GM23338 (cell line): ENCODE measurements around the gene ISG15. TPM values are rescaled to one million over a fixed set of nuclear protein-coding genes. Genes with fewer than 3 reads are reported as not detected.

ENCODE experiments used
- ATAC-seq: fragments of 200-7000 bp; cut with Tn5 transposase; 3 replicates; pipeline ENCODE4 v1.9.1; 2020
- DNase-seq: peaks from one replicate; pipeline ENCODE4 v3.0.0-alpha.2; 2015; ENCODE audit warnings: low spot score
- H2AFZ ChIP-seq: fragments of 200-600 bp; sonication (generic); 2 replicates; pipeline ENCODE4 v1.8.0; 2016; ENCODE audit warnings: antibody characterized with exemption, mild to moderate bottlenecking, moderate library complexity
- H3F3A ChIP-seq: fragments of 200-600 bp; sonication (generic); replicated peaks from 2 replicates; pipeline ENCODE4 v1.8.0; 2017; ENCODE audit warnings: antibody characterized with exemption, mixed run types, low read depth
- H3K27ac ChIP-seq: fragments of 200-600 bp; sonication (generic); 2 replicates; pipeline ENCODE4 v1.6.1; 2016; ENCODE audit warnings: low read depth
- H3K27me3 ChIP-seq: fragments of 200-600 bp; sonication (generic); 2 replicates; pipeline ENCODE4 v1.8.0; 2016; ENCODE audit warnings: mild to moderate bottlenecking, mixed run types, moderate library complexity; ENCODE audit not compliant: insufficient read depth
- H3K36me3 ChIP-seq: fragments of 200-600 bp; sonication (generic); 2 replicates; pipeline ENCODE4 v1.8.0; 2016; ENCODE audit warnings: mild to moderate bottlenecking; ENCODE audit not compliant: insufficient read depth
- H3K4me1 ChIP-seq: fragments of 200-600 bp; sonication (generic); 2 replicates; pipeline ENCODE4 v1.8.0; 2016; ENCODE audit warnings: mild to moderate bottlenecking, moderate library complexity; ENCODE audit not compliant: insufficient read depth
- H3K4me2 ChIP-seq: fragments of 200-600 bp; sonication (generic); 2 replicates; pipeline ENCODE4 v1.7.1; 2017; ENCODE audit warnings: mixed run types
- H3K4me3 ChIP-seq: fragments of 200-600 bp; sonication (generic); 2 replicates; pipeline ENCODE4 v1.6.1; 2016; ENCODE audit warnings: mixed run types
- H3K79me2 ChIP-seq: fragments of 200-600 bp; sonication (generic); replicated peaks from 2 replicates; pipeline ENCODE4 v1.8.0; 2017; ENCODE audit warnings: mild to moderate bottlenecking; ENCODE audit not compliant: insufficient read depth
- H3K9me2 ChIP-seq: fragments of 200-600 bp; sonication (generic); 2 replicates; pipeline ENCODE4 v1.8.0; 2017; ENCODE audit not compliant: insufficient read depth
- H4K20me1 ChIP-seq: fragments of 200-600 bp; sonication (generic); replicated peaks from 2 replicates; pipeline ENCODE4 v1.8.0; 2017; ENCODE audit warnings: mild to moderate bottlenecking; ENCODE audit not compliant: insufficient read depth
- H3K27ac Mint-ChIP-seq: 2 replicates; pipeline ENCODE4 v1.8.0; 2020; ENCODE audit warnings: inconsistent platforms, mild to moderate bottlenecking, moderate library complexity, mixed read lengths
- H3K27me3 Mint-ChIP-seq: 3 replicates; pipeline ENCODE4 v1.8.0; 2022; ENCODE audit warnings: low read depth, mild to moderate bottlenecking, moderate library complexity, mixed read lengths, inconsistent platforms; ENCODE audit not compliant: insufficient read depth, poor library complexity
- H3K36me3 Mint-ChIP-seq: 3 replicates; pipeline ENCODE4 v1.8.0; 2021; ENCODE audit warnings: low read depth, mild to moderate bottlenecking, inconsistent platforms, moderate library complexity, mixed read lengths
- H3K4me1 Mint-ChIP-seq: 3 replicates; pipeline ENCODE4 v1.8.0; 2020; ENCODE audit warnings: mild to moderate bottlenecking, inconsistent platforms, mixed read lengths
- H3K4me3 Mint-ChIP-seq: 3 replicates; pipeline ENCODE4 v1.8.0; 2021; ENCODE audit warnings: moderate library complexity, mild to moderate bottlenecking, inconsistent platforms, mixed read lengths
- H3K9me3 Mint-ChIP-seq: 3 replicates; pipeline ENCODE4 v1.8.0; 2020; ENCODE audit warnings: moderate library complexity, mild to moderate bottlenecking, inconsistent platforms, mixed read lengths
- EZH2 ChIP-seq: fragments of 200-600 bp; sonication (generic); IDR thresholded peaks from one replicate; pipeline ENCODE4 v1.8.0; 2017; ENCODE audit warnings: antibody characterized with exemption, mild to moderate bottlenecking, low read depth; ENCODE audit not compliant: unreplicated experiment
- EZH2phosphoT487 ChIP-seq: fragments of 200-600 bp; sonication (generic); IDR thresholded peaks from one replicate; pipeline ENCODE4 v1.8.1; 2018; ENCODE audit warnings: antibody characterized with exemption; ENCODE audit not compliant: unreplicated experiment
- JUNB ChIP-seq: IDR thresholded peaks from one replicate; pipeline ENCODE4 v1.6.1; 2016; ENCODE audit warnings: antibody characterized with exemption; ENCODE audit not compliant: unreplicated experiment
- NANOG ChIP-seq: IDR thresholded peaks from 2 replicates; pipeline ENCODE4 v1.6.1; 2016; ENCODE audit warnings: antibody characterized with exemption, borderline replicate concordance
- POLR2AphosphoS5 ChIP-seq: IDR thresholded peaks from 2 replicates; pipeline ENCODE4 v1.6.1; 2016; ENCODE audit warnings: antibody characterized with exemption, low read depth
- STAT1 ChIP-seq: IDR thresholded peaks from one replicate; pipeline ENCODE4 v1.6.1; 2016; ENCODE audit warnings: antibody characterized with exemption; ENCODE audit not compliant: unreplicated experiment
- ZNF114 ChIP-seq: fragments of 250-450 bp; sonication (Bioruptor Pico); IDR thresholded peaks from 2 replicates; pipeline ENCODE4 v1.5.0; 2020; ENCODE audit warnings: mild to moderate bottlenecking, moderate library complexity
- ZNF331 ChIP-seq: fragments of 250-450 bp; sonication (Bioruptor Pico); IDR thresholded peaks from 2 replicates; pipeline ENCODE4 v1.5.0; 2020; ENCODE audit warnings: low read depth, mild to moderate bottlenecking, moderate library complexity
- polyA plus RNA-seq: library from polyadenylated mRNA; unstranded; fragments of >200 nt; fragmentation: Nextera tagmentation; extraction: Ambion mirVana; gene quantifications from 2 replicates; pipeline ENCODE4 v1.2.1, GENCODE V29; 2016
- total RNA-seq: library from RNA; depleted of rRNA; stranded (reverse); fragments of >200 nt; shearing (Covaris generic); gene quantifications from 2 replicates; pipeline ENCODE4 v1.2.3, GENCODE V29; 2014
- TF ChIP-seq, protein P1 (sequence below): IDR thresholded peaks from 2 replicates; pipeline ENCODE4 v1.6.1; 2016; ENCODE audit warnings: antibody characterized with exemption
- TF ChIP-seq, protein P2 (sequence below): fragments of 250-450 bp; sonication (Bioruptor Pico); IDR thresholded peaks from 2 replicates; pipeline ENCODE4 v1.5.0; 2020; ENCODE audit warnings: mild to moderate bottlenecking, moderate library complexity
- TF ChIP-seq, protein P3 (sequence below): IDR thresholded peaks from one replicate; pipeline ENCODE4 v1.6.1; 2018; ENCODE audit warnings: antibody characterized with exemption; ENCODE audit not compliant: unreplicated experiment

The ISG15 gene
- total and polyA plus RNA-seq, 2 experiments from 2014 or later, result 52.9 to 101 TPM

DNA sequence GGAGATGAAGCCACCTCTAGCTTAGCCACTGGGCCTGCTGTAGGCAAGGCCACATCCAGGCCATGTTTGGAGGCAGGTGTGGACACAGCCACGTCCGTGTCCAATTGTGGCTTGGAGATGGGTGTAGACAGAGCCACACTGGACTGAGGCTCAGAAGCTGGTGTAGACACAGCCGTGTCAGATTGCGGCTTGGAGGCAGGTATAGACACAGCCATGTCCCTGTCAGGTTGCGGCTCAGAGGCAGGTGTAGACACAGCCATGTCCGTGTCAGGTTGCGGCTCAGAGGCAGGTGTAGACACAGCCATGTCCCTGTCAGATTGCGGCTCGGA, 33.6 kb upstream of the ISG15 start:
- Histone ChIP-seq H3K4me2 (no peak overlapping the region), H3K4me3 (no peak overlapping the region), H3K27me3 (peaks cover 10% of the 10 kb centered on the region), H3K36me3 (no peaks in the 10 kb centered on the region), H4K20me1 (no peaks in the 10 kb centered on the region), H3K4me1 (no peaks in the 10 kb centered on the region; the same call in 1 of the 2 replicates), H2AFZ (no peak overlapping the region), H3F3A (no peaks in the 10 kb centered on the region), H3K27ac (no peak overlapping the region), H3K9me2 (no peaks in the 10 kb centered on the region), H3K79me2 (no peaks in the 10 kb centered on the region)
- peaks cover 5% of the 10 kb centered on the region for H3K36me3 Mint-ChIP-seq
- ATAC-seq (no peak), DNase-seq (no peak)
- peaks cover 5% of the 10 kb centered on the region for H3K9me3 Mint-ChIP-seq
- H3K27me3 Mint-ChIP-seq, result peaks cover 31% of the 10 kb centered on the region
- H3K4me3 Mint-ChIP-seq, result no peak overlapping the region
- TF ChIP-seq, protein P1, sequence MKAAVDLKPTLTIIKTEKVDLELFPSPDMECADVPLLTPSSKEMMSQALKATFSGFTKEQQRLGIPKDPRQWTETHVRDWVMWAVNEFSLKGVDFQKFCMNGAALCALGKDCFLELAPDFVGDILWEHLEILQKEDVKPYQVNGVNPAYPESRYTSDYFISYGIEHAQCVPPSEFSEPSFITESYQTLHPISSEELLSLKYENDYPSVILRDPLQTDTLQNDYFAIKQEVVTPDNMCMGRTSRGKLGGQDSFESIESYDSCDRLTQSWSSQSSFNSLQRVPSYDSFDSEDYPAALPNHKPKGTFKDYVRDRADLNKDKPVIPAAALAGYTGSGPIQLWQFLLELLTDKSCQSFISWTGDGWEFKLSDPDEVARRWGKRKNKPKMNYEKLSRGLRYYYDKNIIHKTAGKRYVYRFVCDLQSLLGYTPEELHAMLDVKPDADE, result no peak
- TF ChIP-seq JUNB (no peak), STAT1 (no peak), EZH2phosphoT487 (no peak), ZNF331 (CRISPR knock-in tag) (no peak), EZH2 (no peak), ZNF114 (no peak), NANOG (no peak), POLR2AphosphoS5 (no peak)
- TF ChIP-seq, protein P2, sequence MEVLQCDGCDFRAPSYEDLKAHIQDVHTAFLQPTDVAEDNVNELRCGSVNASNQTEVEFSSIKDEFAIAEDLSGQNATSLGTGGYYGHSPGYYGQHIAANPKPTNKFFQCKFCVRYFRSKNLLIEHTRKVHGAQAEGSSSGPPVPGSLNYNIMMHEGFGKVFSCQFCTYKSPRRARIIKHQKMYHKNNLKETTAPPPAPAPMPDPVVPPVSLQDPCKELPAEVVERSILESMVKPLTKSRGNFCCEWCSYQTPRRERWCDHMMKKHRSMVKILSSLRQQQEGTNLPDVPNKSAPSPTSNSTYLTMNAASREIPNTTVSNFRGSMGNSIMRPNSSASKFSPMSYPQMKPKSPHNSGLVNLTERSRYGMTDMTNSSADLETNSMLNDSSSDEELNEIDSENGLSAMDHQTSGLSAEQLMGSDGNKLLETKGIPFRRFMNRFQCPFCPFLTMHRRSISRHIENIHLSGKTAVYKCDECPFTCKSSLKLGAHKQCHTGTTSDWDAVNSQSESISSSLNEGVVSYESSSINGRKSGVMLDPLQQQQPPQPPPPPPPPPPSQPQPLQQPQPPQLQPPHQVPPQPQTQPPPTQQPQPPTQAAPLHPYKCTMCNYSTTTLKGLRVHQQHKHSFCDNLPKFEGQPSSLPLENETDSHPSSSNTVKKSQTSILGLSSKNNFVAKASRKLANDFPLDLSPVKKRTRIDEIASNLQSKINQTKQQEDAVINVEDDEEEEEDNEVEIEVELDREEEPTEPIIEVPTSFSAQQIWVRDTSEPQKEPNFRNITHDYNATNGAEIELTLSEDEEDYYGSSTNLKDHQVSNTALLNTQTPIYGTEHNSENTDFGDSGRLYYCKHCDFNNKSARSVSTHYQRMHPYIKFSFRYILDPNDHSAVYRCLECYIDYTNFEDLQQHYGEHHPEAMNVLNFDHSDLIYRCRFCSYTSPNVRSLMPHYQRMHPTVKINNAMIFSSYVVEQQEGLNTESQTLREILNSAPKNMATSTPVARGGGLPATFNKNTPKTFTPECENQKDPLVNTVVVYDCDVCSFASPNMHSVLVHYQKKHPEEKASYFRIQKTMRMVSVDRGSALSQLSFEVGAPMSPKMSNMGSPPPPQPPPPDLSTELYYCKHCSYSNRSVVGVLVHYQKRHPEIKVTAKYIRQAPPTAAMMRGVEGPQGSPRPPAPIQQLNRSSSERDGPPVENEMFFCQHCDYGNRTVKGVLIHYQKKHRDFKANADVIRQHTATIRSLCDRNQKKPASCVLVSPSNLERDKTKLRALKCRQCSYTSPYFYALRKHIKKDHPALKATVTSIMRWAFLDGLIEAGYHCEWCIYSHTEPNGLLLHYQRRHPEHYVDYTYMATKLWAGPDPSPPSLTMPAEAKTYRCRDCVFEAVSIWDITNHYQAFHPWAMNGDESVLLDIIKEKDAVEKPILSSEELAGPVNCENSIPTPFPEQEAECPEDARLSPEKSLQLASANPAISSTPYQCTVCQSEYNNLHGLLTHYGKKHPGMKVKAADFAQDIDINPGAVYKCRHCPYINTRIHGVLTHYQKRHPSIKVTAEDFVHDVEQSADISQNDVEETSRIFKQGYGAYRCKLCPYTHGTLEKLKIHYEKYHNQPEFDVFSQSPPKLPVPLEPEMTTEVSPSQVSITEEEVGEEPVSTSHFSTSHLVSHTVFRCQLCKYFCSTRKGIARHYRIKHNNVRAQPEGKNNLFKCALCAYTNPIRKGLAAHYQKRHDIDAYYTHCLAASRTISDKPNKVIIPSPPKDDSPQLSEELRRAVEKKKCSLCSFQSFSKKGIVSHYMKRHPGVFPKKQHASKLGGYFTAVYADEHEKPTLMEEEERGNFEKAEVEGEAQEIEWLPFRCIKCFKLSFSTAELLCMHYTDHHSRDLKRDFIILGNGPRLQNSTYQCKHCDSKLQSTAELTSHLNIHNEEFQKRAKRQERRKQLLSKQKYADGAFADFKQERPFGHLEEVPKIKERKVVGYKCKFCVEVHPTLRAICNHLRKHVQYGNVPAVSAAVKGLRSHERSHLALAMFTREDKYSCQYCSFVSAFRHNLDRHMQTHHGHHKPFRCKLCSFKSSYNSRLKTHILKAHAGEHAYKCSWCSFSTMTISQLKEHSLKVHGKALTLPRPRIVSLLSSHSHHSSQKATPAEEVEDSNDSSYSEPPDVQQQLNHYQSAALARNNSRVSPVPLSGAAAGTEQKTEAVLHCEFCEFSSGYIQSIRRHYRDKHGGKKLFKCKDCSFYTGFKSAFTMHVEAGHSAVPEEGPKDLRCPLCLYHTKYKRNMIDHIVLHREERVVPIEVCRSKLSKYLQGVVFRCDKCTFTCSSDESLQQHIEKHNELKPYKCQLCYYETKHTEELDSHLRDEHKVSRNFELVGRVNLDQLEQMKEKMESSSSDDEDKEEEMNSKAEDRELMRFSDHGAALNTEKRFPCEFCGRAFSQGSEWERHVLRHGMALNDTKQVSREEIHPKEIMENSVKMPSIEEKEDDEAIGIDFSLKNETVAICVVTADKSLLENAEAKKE (CRISPR knock-in tag), result no peak
- TF ChIP-seq, protein P3, sequence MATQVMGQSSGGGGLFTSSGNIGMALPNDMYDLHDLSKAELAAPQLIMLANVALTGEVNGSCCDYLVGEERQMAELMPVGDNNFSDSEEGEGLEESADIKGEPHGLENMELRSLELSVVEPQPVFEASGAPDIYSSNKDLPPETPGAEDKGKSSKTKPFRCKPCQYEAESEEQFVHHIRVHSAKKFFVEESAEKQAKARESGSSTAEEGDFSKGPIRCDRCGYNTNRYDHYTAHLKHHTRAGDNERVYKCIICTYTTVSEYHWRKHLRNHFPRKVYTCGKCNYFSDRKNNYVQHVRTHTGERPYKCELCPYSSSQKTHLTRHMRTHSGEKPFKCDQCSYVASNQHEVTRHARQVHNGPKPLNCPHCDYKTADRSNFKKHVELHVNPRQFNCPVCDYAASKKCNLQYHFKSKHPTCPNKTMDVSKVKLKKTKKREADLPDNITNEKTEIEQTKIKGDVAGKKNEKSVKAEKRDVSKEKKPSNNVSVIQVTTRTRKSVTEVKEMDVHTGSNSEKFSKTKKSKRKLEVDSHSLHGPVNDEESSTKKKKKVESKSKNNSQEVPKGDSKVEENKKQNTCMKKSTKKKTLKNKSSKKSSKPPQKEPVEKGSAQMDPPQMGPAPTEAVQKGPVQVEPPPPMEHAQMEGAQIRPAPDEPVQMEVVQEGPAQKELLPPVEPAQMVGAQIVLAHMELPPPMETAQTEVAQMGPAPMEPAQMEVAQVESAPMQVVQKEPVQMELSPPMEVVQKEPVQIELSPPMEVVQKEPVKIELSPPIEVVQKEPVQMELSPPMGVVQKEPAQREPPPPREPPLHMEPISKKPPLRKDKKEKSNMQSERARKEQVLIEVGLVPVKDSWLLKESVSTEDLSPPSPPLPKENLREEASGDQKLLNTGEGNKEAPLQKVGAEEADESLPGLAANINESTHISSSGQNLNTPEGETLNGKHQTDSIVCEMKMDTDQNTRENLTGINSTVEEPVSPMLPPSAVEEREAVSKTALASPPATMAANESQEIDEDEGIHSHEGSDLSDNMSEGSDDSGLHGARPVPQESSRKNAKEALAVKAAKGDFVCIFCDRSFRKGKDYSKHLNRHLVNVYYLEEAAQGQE, result no peak
- H3K4me1 Mint-ChIP-seq, result peaks cover 4% of the 10 kb centered on the region
- H3K27ac Mint-ChIP-seq, result no peak overlapping the region
